IPS-18a (cell line): ENCODE data around the gene PTPRJ.

ENCODE experiments used
- H3K27ac ChIP-seq: one replicate; pipeline ENCODE4 v1.5.1; 2013; ENCODE audit warnings: low read length
- H3K27me3 ChIP-seq: one replicate; pipeline ENCODE4 v1.6.1; 2013; ENCODE audit warnings: mild to moderate bottlenecking, low read length; ENCODE audit not compliant: control insufficient read depth, insufficient read depth
- H3K36me3 ChIP-seq: one replicate; pipeline ENCODE4 v1.6.1; 2013; ENCODE audit warnings: low read depth, low read length; ENCODE audit not compliant: control insufficient read depth
- H3K4me1 ChIP-seq: one replicate; pipeline ENCODE4 v1.6.1; 2013; ENCODE audit warnings: low read depth, low read length; ENCODE audit not compliant: control insufficient read depth
- H3K4me3 ChIP-seq: one replicate; pipeline ENCODE4 v1.5.1; 2013; ENCODE audit warnings: low read length
- H3K9ac ChIP-seq: one replicate; pipeline ENCODE4 v1.6.1; 2013; ENCODE audit warnings: mild to moderate bottlenecking, low read length, moderate library complexity
- H3K9me3 ChIP-seq: one replicate; pipeline ENCODE4 v1.6.1; 2013; ENCODE audit warnings: low read depth, low read length; ENCODE audit not compliant: control insufficient read depth

PTPRJ gene

DNA sequence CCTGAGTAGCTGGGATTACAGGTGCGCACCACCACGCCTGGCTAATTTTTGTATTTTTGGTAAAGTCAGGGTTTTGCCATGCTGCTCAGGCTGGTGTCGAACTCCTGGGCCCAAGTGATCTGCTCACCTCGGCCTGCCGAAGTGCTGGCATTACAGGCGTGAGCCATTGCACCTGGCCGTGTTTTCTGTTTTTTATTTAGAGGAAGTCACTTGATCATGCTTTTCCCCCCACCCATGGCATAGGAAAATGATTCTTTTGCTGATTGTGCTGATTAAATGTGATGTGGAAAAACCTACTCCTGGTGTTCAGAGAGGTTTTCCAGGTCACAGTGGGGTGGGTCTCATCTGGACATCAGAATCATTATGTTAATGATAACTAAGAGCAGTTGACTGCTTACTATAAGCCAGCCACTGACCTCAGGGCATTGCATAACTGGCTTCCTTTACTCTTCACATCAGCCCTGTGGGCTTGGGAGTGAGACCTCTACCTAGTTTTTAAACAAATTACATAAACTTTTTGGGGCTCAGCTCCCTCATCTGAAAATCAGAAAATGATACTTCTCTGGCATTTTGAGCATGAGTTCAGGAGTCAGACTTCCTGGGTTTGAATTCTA lies 71.0 kb downstream of the PTPRJ start:
- no peak overlapping the region for H3K9ac ChIP-seq
- H3K36me3 ChIP-seq = no peaks in the 10 kb centered on the region
- H3K27me3 ChIP-seq = no peaks in the 10 kb centered on the region
- no peak overlapping the region for H3K27ac ChIP-seq
- no peak overlapping the region for H3K4me3 ChIP-seq
- peaks cover 14% of the 10 kb centered on the region for H3K4me1 ChIP-seq
- H3K9me3 ChIP-seq = no peaks in the 10 kb centered on the region

- H3K27ac ChIP-seq = no peak overlapping the region
- no peak overlapping the region for H3K9ac ChIP-seq
- peaks cover 14% of the 10 kb centered on the region for H3K4me1 ChIP-seq
- no peaks in the 10 kb centered on the region for H3K9me3 ChIP-seq
- H3K27me3 ChIP-seq = no peaks in the 10 kb centered on the region
- H3K36me3 ChIP-seq = no peaks in the 10 kb centered on the region
- H3K4me3 ChIP-seq = no peak overlapping the region
Observed at GRCh38 chr11:48052183-48053044, 72.1 kb downstream of the PTPRJ start.

GRCh38 chr11:48054994-48055291 lies 74.6 kb downstream of the PTPRJ start:
- H3K9me3 ChIP-seq = no peaks in the 10 kb centered on the region
- no peak overlapping the region for H3K4me3 ChIP-seq
- no peaks in the 10 kb centered on the region for H3K36me3 ChIP-seq
- H3K4me1 ChIP-seq = peaks cover 14% of the 10 kb centered on the region
- no peak overlapping the region for H3K27ac ChIP-seq
- H3K27me3 ChIP-seq = no peaks in the 10 kb centered on the region
- H3K9ac ChIP-seq = no peak overlapping the region

GRCh38 chr11:48055292-48056132 lies 75.2 kb downstream of the PTPRJ start:
- Histone ChIP-seq H3K9ac (no peak overlapping the region), H3K27ac (no peak overlapping the region), H3K27me3 (no peaks in the 10 kb centered on the region), H3K4me3 (no peak overlapping the region), H3K4me1 (peaks cover 14% of the 10 kb centered on the region), H3K9me3 (no peaks in the 10 kb centered on the region), H3K36me3 (no peaks in the 10 kb centered on the region)

- Histone ChIP-seq H3K9me3 (no peaks in the 10 kb centered on the region), H3K36me3 (no peaks in the 10 kb centered on the region), H3K27me3 (no peaks in the 10 kb centered on the region), H3K9ac (no peak overlapping the region), H3K27ac (no peak overlapping the region), H3K4me1 (peaks cover 13% of the 10 kb centered on the region), H3K4me3 (no peak overlapping the region)
Observed at GRCh38 chr11:48056325-48057183, 76.2 kb downstream of the PTPRJ start.

GRCh38 chr11:48058064-48058463 lies 77.7 kb downstream of the PTPRJ start:
- no peak overlapping the region for H3K4me3 ChIP-seq

GRCh38 chr11:48058788-48059187 lies 78.4 kb downstream of the PTPRJ start:
- no peaks in the 10 kb centered on the region for H3K9me3 ChIP-seq
- no peaks in the 10 kb centered on the region for H3K27me3 ChIP-seq
- no peak overlapping the region for H3K4me3 ChIP-seq
- H3K36me3 ChIP-seq = no peaks in the 10 kb centered on the region
- no peak overlapping the region for H3K9ac ChIP-seq
- no peak overlapping the region for H3K27ac ChIP-seq
- no peaks in the 10 kb centered on the region for H3K4me1 ChIP-seq

More at GRCh38 chr11:48058064-48058463, 77.7 kb downstream of the PTPRJ start:
- no peaks in the 10 kb centered on the region for H3K27me3 ChIP-seq
- H3K4me1 ChIP-seq = no peaks in the 10 kb centered on the region
- no peak overlapping the region for H3K9ac ChIP-seq
- H3K36me3 ChIP-seq = no peaks in the 10 kb centered on the region
- H3K9me3 ChIP-seq = no peaks in the 10 kb centered on the region
- H3K27ac ChIP-seq = no peak overlapping the region

DNA sequence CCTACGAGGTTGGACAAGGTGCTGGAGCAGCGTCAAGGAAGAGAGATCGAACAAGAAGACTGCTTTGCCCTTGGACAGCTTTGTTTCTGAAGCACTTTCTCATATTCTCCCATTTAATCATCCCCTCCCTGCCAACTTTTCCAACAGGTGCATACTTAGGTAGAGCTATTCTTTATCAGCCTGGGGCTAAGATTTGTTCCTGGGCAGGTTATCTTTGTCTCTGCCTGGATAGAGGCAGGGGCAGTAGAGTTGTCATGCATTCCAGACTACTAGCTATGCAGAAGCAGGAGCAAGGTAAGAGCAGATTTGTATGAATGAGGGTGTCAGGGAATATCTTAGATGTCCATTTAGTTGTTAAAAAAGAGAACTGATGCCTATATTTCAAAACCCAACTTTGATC lies 82.3 kb downstream of the PTPRJ start:
- H3K27me3 ChIP-seq = no peaks in the 10 kb centered on the region
- no peaks in the 10 kb centered on the region for H3K4me1 ChIP-seq
- no peaks in the 10 kb centered on the region for H3K36me3 ChIP-seq
- H3K4me3 ChIP-seq = no peak overlapping the region
- no peaks in the 10 kb centered on the region for H3K9me3 ChIP-seq
- H3K9ac ChIP-seq = no peak overlapping the region
- no peak overlapping the region for H3K27ac ChIP-seq

- H3K27me3 ChIP-seq = no peaks in the 10 kb centered on the region
- no peaks in the 10 kb centered on the region for H3K4me1 ChIP-seq
- H3K36me3 ChIP-seq = no peaks in the 10 kb centered on the region
- H3K27ac ChIP-seq = no peak overlapping the region
- no peak overlapping the region for H3K4me3 ChIP-seq
- H3K9me3 ChIP-seq = no peaks in the 10 kb centered on the region
- no peak overlapping the region for H3K9ac ChIP-seq
Observed at GRCh38 chr11:48063424-48063978, 83.1 kb downstream of the PTPRJ start.

DNA sequence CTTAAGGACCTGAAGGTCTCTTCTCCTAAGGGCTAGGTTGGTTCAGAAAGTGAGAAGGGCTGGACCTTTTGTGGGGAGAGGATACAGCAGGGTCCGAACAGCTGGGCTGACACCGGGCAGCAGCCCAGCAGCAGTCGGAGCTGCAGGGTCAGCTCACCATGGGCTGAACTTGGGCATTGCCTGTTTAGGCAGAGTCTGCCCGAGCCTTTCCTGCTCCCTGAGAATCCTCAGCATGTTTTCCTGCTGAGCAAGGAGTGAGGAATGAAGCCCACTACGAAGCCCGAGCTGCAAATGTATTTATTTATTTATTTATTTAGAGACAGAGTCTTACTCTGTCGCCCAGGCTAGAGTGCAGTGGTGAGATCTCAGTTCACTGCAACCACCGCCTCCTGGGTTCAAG lies 83.9 kb downstream of the PTPRJ start:
- Histone ChIP-seq H3K27ac (no peak overlapping the region), H3K27me3 (no peaks in the 10 kb centered on the region), H3K4me3 (no peak overlapping the region), H3K9ac (no peak overlapping the region), H3K4me1 (no peaks in the 10 kb centered on the region), H3K36me3 (no peaks in the 10 kb centered on the region), H3K9me3 (no peaks in the 10 kb centered on the region)
